ENCODE results near the gene NR4A2.
"Not testable (repeated sequence)": the region's sequence is repeated elsewhere in the genome, so short reads cannot be mapped to it uniquely, and the experiment has no call there.

Gene NR4A2

DNA sequence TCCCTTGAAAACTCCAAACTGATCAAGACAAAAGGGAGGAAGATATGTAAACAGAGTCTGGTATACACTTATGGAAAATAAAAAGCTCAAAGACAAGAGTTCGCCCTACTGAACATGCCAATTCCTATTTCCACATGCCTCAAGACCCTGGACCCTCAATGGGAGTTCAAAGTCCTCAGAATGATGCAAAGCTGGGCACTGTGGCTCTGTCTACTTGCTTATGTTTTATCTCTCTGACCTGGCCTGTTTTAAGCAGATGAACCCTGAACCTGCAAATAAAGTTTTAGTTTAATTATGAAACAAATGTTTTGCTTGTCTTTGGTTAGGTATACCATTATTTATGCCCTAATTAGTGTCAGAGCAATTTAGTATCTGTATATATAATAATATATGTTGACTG lies 22.6 kb downstream of the NR4A2 start:
- FAIRE-seq (no peak), DNase-seq (ENCODE audit: insufficient read length, low spot score) (no peak)
- TF ChIP-seq PAX5 (IDR thresholded peaks at IDR 0.05; ENCODE audit: insufficient read depth, low read length, severe bottlenecking) (no peak), TAF1 (IDR thresholded peaks at IDR 0.05; ENCODE audit: low read depth, low read length) (no peak), SPI1 (IDR thresholded peaks at IDR 0.05; ENCODE audit: low read depth, low read length) (no peak), POLR2A (IDR thresholded peaks at IDR 0.05; ENCODE audit: low read depth, low read length) (no peak), POLR2AphosphoS5 (IDR thresholded peaks at IDR 0.05; ENCODE audit: low read depth, low read length) (no peak), POU2F2 (IDR thresholded peaks at IDR 0.05; ENCODE audit: low read depth, low read length) (no peak)

DNA sequence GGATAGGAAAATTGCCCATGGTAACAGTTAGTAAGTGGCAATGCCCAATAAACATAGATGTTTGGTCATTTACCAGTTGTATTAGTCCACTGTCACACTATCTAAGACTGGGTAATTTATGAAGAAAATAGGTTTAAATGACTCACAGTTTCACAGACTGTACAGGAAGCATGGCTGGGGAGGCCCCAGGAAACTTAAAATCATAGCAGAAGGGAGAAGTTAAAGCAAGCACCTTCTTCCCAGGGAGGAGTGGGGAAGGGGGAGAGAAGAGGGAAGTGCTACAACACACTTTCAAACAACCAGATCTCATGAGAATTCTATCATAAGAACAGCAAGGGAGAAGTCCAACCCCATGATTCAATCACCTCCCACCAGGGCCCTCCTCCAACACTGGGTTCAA lies 23.4 kb downstream of the NR4A2 start:
- no peak for TF ChIP-seq PAX5 (IDR thresholded peaks at IDR 0.05; ENCODE audit: insufficient read depth, low read length, severe bottlenecking)
- TF ChIP-seq SPI1 (IDR thresholded peaks at IDR 0.05; ENCODE audit: low read depth, low read length) = 0 out of 2 replicates have a peak, but pooled peaks have one; percentile 19
- TF ChIP-seq POLR2A (IDR thresholded peaks at IDR 0.05; ENCODE audit: low read depth, low read length) = no peak
- no peak for TF ChIP-seq POU2F2 (IDR thresholded peaks at IDR 0.05; ENCODE audit: low read depth, low read length)
- DNase-seq (ENCODE audit: insufficient read length, low spot score) = no peak
- FAIRE-seq = no peak

DNA sequence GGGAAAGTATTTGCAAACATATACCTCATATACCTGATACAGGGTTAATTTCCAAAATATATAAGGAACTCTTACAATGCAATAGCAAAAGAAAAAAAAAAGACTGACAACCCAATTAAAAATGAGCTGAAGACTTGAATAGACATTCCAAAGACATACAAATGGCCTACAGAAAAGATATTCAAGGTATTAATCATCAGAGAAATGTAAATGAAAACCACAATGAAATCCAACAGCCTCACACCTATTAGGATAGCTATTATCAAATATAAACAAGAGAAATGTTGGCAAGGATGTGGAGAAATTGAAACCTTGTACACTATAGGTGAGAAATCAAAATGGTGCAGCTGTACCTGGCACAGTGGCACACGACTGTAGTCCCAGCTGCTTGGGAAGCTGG lies 25.7 kb downstream of the NR4A2 start:
- FAIRE-seq (no peak), DNase-seq (ENCODE audit: insufficient read length, low spot score) (no peak)
- no peak for TF ChIP-seq PAX5 (IDR thresholded peaks at IDR 0.05; ENCODE audit: insufficient read depth, low read length, severe bottlenecking)
- TF ChIP-seq POLR2AphosphoS5 (IDR thresholded peaks at IDR 0.05; ENCODE audit: low read depth, low read length) = no peak
- TF ChIP-seq POLR2A (IDR thresholded peaks at IDR 0.05; ENCODE audit: low read depth, low read length) = no peak
- no peak for TF ChIP-seq SPI1 (IDR thresholded peaks at IDR 0.05; ENCODE audit: low read depth, low read length)
- TF ChIP-seq POU2F2 (IDR thresholded peaks at IDR 0.05; ENCODE audit: low read depth, low read length) = no peak
- TF ChIP-seq TAF1 (IDR thresholded peaks at IDR 0.05; ENCODE audit: low read depth, low read length) = no peak

DNA sequence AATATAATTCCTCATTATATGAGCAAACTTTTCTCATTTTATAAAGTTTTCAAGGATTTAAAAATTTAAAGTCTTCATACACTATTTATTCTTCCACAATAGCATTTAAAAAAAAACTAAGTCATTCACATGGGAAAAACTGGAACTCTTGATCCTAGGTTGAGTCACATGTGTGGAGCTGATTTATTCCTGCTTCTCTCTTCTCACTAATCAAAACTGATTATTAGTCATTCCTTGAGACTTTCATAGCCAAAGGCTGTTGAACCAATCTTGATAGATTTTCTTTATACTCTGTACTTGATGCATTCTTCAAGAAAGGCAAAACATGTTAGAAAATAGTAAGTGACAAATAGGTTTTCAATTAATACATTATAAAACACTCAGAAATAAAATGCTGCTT lies 27.4 kb downstream of the NR4A2 start:
- FAIRE-seq = no peak

DNA sequence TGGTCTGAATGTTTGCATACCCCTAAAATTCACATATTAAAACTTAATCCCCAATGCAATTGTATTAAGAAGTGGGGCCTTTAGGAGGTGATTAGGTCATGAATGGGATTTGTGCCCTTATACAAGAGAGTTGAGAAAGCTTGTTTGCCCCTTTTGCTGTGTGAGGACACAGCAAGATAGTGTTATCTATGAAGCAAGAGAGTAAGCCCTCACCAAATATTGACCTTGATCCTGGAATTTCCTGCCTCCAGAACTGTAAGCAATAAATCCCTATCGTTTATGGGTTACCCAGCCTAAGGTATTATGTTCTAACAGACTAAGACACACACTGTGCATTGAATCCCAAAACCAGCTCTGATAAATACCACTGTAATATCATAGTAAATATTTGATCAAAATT lies 32.2 kb downstream of the NR4A2 start:
- TF ChIP-seq SPI1 (IDR thresholded peaks at IDR 0.05; ENCODE audit: low read depth, low read length) = no peak
- no peak for TF ChIP-seq TAF1 (IDR thresholded peaks at IDR 0.05; ENCODE audit: low read depth, low read length)
- no peak for TF ChIP-seq POLR2A (IDR thresholded peaks at IDR 0.05; ENCODE audit: low read depth, low read length)
- TF ChIP-seq PAX5 (IDR thresholded peaks at IDR 0.05; ENCODE audit: insufficient read depth, low read length, severe bottlenecking) = no peak
- TF ChIP-seq POU2F2 (IDR thresholded peaks at IDR 0.05; ENCODE audit: low read depth, low read length) = no peak
- TF ChIP-seq POLR2AphosphoS5 (IDR thresholded peaks at IDR 0.05; ENCODE audit: low read depth, low read length) = no peak
- FAIRE-seq (no peak), DNase-seq (ENCODE audit: insufficient read length, low spot score) (no peak)

More for the DNA sequence above, 27.4 kb downstream of the NR4A2 start:
- TF ChIP-seq POLR2AphosphoS5 (IDR thresholded peaks at IDR 0.05; ENCODE audit: low read depth, low read length) = no peak
- no peak for TF ChIP-seq POU2F2 (IDR thresholded peaks at IDR 0.05; ENCODE audit: low read depth, low read length)
- TF ChIP-seq POLR2A (IDR thresholded peaks at IDR 0.05; ENCODE audit: low read depth, low read length) = no peak
- TF ChIP-seq PAX5 (IDR thresholded peaks at IDR 0.05; ENCODE audit: insufficient read depth, low read length, severe bottlenecking) = no peak
- no peak for TF ChIP-seq TAF1 (IDR thresholded peaks at IDR 0.05; ENCODE audit: low read depth, low read length)
- TF ChIP-seq SPI1 (IDR thresholded peaks at IDR 0.05; ENCODE audit: low read depth, low read length) = no peak
- no peak for DNase-seq (ENCODE audit: insufficient read length, low spot score)

DNA sequence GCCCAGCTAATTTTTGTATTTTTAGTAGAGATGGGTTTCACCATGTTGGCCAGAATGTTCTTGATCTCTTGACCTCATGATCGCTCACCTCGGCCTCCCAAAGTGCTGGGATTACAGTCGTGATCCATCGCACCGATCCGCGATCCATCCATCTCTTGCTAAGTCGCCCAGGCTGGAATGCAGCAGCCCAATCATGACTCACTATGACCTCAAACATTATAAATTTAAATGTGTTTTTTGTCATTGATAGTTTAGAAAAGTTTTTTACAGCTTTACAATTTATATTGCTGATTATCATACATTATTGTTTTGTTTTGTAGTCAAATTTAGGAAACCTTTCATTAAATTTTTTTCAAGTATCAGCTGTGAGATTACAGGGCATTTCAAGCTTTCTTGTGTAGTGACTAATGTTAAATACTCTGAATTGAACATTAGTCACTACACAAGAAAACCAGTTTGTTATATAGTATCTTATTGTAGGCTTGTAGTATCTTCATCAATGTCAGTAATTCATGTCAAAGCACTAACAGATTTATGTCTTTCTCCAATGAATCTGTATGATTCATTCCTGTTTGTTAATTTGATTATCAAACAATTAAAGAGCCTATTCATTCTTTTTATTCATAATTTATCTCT lies 37.5 kb downstream of the NR4A2 start:
- FAIRE-seq (no peak), DNase-seq (ENCODE audit: insufficient read length, low spot score) (no peak)
- TF ChIP-seq TAF1 (IDR thresholded peaks at IDR 0.05; ENCODE audit: low read depth, low read length) (no peak), POLR2AphosphoS5 (IDR thresholded peaks at IDR 0.05; ENCODE audit: low read depth, low read length) (no peak), POU2F2 (IDR thresholded peaks at IDR 0.05; ENCODE audit: low read depth, low read length) (no peak)

DNA sequence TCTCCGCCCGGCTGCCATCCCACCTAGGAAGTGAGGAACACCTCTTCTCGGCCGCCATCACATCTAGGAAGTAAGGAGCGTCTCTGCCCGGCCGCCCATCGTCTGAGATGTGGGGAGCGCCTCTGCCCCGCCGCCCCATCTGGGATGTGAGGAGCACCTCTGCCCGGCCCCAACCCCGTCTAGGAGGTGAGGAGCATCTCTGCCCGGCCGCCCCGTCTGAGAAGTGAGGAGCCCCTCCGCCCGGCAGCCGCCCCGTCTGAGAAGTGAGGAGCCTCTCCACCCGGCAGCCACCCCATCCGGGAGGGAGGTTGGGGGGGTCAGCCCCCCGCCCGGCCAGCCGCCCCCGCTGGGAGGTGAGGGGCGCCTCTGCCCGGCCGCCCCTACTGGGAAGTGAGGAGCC lies 39.1 kb downstream of the NR4A2 start:
- FAIRE-seq; DNase-seq (ENCODE audit: insufficient read length, low spot score): not testable (repeated sequence)

DNA sequence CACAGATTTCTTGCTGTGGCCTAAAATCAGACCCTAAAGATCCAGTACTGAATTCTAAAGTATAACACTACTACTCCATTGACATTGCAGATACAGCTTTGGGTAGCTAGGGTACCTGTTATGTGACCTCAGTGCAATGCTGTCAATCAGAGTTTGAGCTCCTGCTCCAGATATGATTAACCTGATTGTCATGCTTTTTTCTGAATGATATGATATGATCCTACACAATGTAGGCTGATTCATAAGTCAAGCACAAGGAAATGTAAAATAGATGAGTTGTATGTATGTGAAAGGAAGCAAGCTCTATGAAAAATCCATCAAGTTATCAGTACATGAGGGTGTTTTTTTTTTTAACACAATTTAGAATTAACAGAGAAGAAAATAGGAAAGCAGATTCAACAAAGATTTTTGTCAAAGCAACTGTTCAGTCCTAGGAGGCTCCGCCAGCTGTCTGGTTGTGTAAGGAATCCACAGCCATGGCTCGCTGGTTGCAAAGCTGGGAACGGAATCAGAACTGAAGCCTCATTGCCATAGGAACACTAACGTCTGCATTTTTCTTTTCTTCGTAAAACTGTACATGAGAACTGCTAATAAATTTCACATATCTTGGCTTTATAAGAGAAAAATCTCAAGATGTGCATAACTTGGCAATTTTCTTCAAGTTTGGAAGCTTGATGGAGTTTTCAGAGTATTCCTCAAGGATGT lies 52.9 kb downstream of the NR4A2 start:
- no peak for TF ChIP-seq PAX5 (IDR thresholded peaks at IDR 0.05; ENCODE audit: insufficient read depth, low read length, severe bottlenecking)
- TF ChIP-seq SPI1 (IDR thresholded peaks at IDR 0.05; ENCODE audit: low read depth, low read length) = no peak
- no peak for TF ChIP-seq POLR2AphosphoS5 (IDR thresholded peaks at IDR 0.05; ENCODE audit: low read depth, low read length)
- no peak for TF ChIP-seq POU2F2 (IDR thresholded peaks at IDR 0.05; ENCODE audit: low read depth, low read length)
- no peak for TF ChIP-seq TAF1 (IDR thresholded peaks at IDR 0.05; ENCODE audit: low read depth, low read length)
- TF ChIP-seq POLR2A (IDR thresholded peaks at IDR 0.05; ENCODE audit: low read depth, low read length) = no peak
- no peak for DNase-seq (ENCODE audit: insufficient read length, low spot score)
- FAIRE-seq = no peak

Data from GM12891 (cell line).